Left hindlimb (tissue), 1 donor: ENCODE data around the gene B4GALT3.

Source experiments
- DNase-seq: peaks from one replicate; pipeline ENCODE4 v3.0.0-alpha.2; 2018

B4GALT3 gene

GRCh38 chr1:161161652-161162051, 15.7 kb downstream of the B4GALT3 start:
- DNase-seq: no peak

DNA sequence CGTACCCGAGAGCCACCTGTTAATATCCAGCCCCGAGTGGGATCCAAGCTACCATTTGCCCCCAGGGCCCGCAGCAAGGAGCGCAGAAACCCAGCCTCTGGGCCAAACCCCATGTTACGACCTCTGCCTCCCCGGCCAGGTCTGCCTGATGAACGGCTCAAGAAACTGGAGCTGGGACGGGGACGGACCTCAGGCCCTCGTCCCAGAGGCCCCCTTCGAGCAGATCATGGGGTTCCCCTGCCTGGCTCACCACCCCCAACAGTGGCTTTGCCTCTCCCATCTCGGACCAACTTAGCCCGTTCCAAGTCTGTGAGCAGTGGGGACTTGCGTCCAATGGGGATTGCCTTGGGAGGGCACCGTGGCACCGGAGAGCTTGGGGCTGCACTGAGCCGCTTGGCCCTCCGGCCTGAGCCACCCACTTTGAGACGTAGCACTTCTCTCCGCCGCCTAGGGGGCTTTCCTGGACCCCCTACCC, 16.6 kb downstream of the B4GALT3 start:
- no peak for DNase-seq

DNA sequence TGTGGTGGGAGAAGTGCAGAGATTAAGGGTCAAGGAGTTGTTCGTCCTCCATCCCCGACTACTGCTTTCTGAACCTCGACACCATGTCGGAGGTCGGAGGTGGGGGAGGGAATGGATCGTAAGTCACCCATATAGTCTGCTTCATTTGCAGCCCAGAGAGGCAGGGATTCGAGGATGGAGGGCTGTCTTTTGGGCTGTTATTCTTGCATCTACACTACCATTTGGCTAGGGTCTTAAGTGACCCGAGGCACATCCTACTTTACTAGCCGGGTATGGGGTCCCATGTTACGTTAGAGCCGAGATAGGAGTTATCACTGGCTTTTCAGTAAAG, 17.4 kb downstream of the B4GALT3 start:
- no peak for DNase-seq

DNA sequence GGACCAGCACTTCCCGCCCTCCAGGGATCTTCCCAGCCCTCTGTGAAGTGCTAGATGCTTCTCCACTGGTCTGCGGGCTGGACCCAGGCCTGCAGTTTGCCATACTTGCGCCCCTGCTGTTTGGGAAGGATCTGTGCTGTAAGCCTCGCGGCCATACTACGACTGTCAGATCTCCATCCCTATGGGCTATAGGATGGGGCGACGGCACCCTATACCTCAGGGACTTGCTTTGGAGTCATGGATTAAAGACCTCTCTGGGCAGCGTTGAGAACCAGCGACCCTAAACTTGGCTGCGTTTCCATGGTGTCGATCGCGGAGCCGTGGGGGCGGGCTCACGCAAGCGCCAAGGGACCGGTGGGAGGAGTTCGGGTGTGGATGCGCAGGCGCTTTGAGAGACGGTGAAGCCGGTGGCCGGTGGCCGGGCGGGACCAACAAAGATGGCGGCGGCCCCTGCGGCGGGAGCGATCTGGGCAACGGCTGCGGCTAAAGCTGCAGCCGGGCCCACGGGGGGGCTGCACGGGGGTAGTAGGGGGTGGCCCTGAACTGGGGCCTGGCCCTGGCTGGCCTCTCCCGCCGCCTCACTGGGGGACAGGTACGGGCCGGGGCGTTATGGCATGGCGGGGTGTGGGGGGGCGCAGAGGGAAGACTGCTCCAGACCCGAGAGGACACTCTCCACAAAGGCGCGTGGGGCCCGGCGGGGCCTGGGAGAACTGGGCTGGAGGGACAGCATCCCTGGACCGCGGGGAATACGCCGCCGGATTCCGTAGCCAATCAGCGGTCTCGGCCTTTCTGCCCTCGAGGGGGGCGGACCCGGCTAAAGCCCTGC, 18.0 kb downstream of the B4GALT3 start, which contains the start of gene USP21:
USP21 (plus strand) TSS at position 414 of the 826 bp plus-strand sequence. CDS start 1,141 bp downstream, outside the sequence.
- peak; percentile 95 for DNase-seq

- no peak for DNase-seq
These were observed 18.8 kb downstream of the B4GALT3 start for GRCh38 chr1:161158316-161159010.

GRCh38 chr1:161157867-161158266, 19.4 kb downstream of the B4GALT3 start:
- DNase-seq: no peak

GRCh38 chr1:161153682-161154337, 23.5 kb downstream of the B4GALT3 start, which contains the start of gene UFC1:
Gene UFC1 (plus strand): TSS chr1:161153978. CDS start chr1:161153998, 20 bp downstream.
- peak; percentile 89 for DNase-seq

DNA sequence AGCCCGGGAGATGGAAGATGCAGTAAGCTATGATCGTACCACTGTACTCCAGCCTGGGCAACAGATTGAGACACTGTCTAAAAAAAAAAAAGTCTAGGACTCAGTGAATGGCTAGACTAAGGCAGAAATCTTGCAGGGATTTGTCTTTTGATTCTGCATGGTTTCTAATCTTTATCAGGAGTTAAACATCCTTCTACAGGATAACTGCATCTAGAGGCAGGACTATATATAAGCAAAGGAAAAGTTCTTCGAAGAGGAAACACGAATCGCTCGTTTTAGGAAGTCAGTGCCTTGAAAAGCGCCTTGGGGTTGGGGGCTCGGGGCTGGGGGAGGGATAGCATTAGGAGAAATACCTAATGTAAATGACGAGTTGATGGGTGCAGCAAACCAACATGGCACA, 24.1 kb downstream of the B4GALT3 start:
- no peak for DNase-seq

DNA sequence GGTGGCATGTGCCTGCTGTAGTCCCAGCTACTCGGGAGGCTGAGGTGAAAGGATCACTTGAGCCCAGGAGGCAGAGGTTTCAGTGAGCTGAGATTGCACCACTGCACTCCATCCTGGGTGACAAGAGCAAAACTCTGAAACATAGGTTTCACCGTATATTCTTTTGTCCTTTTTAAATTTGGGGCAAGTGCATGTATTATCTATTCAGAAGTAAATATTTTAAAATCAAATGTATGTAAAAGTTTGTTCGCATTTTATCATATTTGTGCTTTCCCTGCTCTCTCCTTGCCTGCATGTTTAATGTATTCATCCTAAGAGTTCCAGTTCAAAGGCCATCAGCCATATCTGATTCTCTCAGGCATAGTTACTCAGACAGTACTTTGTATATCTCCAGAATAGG, 31.5 kb downstream of the B4GALT3 start:
- DNase-seq: no peak

- DNase-seq: no peak
These were observed 36.4 kb downstream of the B4GALT3 start for GRCh38 chr1:161140755-161141400.

- no peak for DNase-seq
These were observed 37.5 kb downstream of the B4GALT3 start for GRCh38 chr1:161139766-161140165.

GRCh38 chr1:161138431-161138830, 38.9 kb downstream of the B4GALT3 start:
- no peak for DNase-seq

DNA sequence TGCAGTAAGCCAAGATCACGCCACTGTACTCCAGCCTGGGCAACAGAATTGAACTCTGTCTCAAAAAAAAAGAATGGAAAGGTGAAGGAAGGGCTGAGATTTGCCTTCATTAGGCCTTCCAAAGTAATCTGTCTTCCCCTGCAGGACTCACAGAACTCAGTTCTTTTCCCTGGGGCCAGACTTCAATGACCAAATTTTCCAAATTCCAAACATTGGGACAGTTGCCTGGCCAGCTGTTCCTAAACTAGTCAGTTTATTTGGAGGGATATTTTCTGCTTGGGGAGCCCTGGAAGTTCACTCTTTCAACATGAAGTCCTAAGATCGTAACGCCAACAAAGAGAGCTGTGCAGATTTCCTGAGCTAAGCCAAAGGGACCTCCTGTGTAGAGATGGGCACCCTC, 39.4 kb downstream of the B4GALT3 start:
- no peak for DNase-seq

DNA sequence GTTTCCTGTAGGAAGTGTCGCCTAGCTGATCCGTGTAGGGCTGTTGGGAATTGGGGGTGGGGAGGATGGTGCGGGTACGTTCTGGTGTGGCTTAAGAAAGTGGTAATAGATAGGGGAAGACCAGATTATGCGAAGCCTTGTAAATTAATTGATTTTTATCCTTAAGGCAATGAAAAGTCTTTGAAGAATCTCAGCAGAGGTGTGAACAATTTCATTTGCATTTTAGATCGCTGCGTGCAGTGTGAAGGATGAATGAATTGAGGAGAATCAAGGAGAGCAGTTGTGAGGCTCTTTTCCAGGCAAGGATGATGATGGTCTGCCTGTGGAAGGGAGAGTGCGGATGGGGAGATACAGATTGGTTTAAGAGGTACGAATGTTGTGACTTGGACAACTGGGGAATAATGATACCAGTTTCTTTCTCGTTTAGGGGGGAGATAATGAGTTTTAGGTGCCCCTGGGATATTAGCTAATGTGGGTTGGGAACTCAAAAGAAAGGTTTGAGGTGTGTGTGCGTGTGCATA, 44.0 kb downstream of the B4GALT3 start:
- no peak for DNase-seq

GRCh38 chr1:161132410-161133219, 44.7 kb downstream of the B4GALT3 start, which contains the start of gene DEDD:
Gene DEDD (minus strand): TSS chr1:161132667. CDS start chr1:161124462, 8,205 bp downstream.
- peak; percentile 97 for DNase-seq

- no peak for DNase-seq
These were observed 45.5 kb downstream of the B4GALT3 start for GRCh38 chr1:161131523-161132409.

DNA sequence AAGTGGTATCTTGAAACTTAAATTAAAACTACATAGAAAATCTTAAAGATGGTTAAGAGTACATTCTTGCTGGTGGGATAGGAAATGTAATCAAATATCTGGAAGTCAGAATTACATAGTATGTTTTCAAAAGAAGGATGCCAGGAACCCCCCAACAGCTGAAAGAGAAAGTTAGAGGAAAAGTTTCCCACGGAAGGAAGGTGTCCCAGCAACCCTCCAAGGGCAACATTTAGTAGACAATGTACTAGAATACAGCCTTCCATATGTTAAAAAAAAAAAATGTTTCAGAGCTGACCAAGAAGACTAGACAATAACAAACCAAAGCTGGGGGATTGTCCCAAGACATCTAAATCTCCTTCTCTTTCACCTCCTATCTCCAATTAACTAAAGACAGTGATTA, 47.0 kb downstream of the B4GALT3 start:
- DNase-seq: no peak

DNA sequence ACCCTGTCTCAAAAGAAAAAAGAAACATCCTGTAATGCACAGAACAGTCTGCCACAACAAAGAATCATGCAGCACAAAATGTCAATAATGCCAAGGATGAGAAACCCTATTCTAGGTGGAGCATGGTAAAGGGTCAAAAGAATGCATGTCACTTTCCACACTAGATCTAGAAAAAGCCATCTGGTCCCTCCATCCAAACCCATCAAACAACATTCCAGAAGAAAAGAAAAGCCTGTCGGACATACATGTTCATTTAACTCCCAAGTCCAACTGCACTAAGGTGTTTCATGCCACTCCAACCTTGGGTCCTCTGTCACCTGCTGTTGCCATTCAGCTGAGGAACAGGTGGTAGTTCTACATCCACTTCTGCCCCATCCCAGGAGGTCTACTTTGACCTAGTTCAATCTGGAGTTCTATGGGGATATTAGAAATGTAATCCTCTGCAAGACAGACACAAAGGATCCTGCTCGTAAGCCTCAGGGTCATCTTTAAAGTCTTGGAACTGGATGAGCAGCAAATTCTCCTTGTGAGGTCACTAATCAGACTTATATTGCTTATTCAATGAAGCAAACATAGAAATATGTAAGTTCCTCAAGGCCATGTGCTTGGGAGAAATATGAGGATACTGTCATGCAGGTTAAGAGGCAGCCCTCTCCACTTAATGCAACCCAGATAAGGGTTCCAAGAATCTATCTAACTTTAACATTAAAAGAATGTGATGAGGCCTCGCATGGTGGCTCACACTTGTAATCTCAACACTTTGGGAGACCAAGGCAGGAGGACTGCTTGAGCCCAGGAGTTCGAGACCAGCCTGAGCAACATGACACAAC, 48.5 kb downstream of the B4GALT3 start:
- DNase-seq: no peak

DNA sequence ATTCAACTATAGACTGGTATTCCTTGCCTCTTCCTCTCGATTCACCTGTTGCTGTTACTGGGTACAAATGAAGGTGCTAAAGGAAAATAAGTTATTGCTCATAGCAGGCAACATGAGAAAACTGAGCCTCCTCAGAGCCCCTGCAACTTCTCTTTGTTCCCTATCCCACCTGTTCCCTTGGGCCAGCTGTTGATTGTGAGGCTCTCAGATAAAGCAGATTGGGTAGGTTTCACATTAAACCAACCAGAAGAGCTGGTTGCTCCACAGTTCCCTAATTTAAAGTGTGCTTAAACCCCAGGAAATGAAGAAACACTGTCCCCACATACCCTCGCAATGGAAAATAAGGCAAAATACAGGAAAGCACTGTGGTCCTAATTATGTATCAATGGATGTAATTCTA, 49.7 kb downstream of the B4GALT3 start:
- DNase-seq: no peak

- DNase-seq: no peak
These were observed 54.3 kb downstream of the B4GALT3 start for GRCh38 chr1:161122967-161123366.
